Osteocyte (in vitro differentiated cells): Measurements from ENCODE around the gene GRB10. TPM values are rescaled to one million over a fixed set of nuclear protein-coding genes. Genes with fewer than 3 reads are reported as not detected.
"Not testable (repeated sequence)": the region's sequence is repeated elsewhere in the genome, so short reads cannot be mapped to it uniquely, and the experiment has no call there.

ENCODE experiments used
- DNase-seq: peaks from one replicate; pipeline ENCODE4 v3.0.0; 2021; ENCODE audit warnings: mixed read lengths; ENCODE audit not compliant: unreplicated experiment; ENCODE audit errors: extremely low spot score
- H3K27ac Mint-ChIP-seq: one replicate; pipeline ENCODE4 v1.8.0; 2021; ENCODE audit warnings: mild to moderate bottlenecking, mixed read lengths; ENCODE audit not compliant: unreplicated experiment
- H3K27me3 Mint-ChIP-seq: one replicate; pipeline ENCODE4 v1.8.0; 2021; ENCODE audit warnings: mixed read lengths; ENCODE audit not compliant: unreplicated experiment
- H3K36me3 Mint-ChIP-seq: one replicate; pipeline ENCODE4 v1.8.0; 2021; ENCODE audit warnings: mixed read lengths; ENCODE audit not compliant: unreplicated experiment
- H3K4me1 Mint-ChIP-seq: one replicate; pipeline ENCODE4 v1.8.0; 2021; ENCODE audit warnings: mixed read lengths; ENCODE audit not compliant: unreplicated experiment
- H3K4me3 Mint-ChIP-seq: one replicate; pipeline ENCODE4 v1.8.0; 2021; ENCODE audit warnings: mild to moderate bottlenecking, moderate library complexity, mixed read lengths; ENCODE audit not compliant: unreplicated experiment
- H3K9me3 Mint-ChIP-seq: one replicate; pipeline ENCODE4 v1.8.0; 2021; ENCODE audit warnings: mixed read lengths; ENCODE audit not compliant: unreplicated experiment
- total RNA-seq: library from RNA; stranded (reverse); gene quantifications from 2 replicates; pipeline ENCODE4 v1.2.1, GENCODE V29; 2021
- TF ChIP-seq, protein P1 (sequence below): fragments of 200-600 bp; sonication (generic); IDR thresholded peaks from 2 replicates; pipeline ENCODE4 v1.5.0; 2021; ENCODE audit warnings: antibody characterized with exemption, mild to moderate bottlenecking, moderate library complexity

Gene GRB10
- total RNA-seq, 1 donor from 2014 or later = 51.3 TPM

DNA sequence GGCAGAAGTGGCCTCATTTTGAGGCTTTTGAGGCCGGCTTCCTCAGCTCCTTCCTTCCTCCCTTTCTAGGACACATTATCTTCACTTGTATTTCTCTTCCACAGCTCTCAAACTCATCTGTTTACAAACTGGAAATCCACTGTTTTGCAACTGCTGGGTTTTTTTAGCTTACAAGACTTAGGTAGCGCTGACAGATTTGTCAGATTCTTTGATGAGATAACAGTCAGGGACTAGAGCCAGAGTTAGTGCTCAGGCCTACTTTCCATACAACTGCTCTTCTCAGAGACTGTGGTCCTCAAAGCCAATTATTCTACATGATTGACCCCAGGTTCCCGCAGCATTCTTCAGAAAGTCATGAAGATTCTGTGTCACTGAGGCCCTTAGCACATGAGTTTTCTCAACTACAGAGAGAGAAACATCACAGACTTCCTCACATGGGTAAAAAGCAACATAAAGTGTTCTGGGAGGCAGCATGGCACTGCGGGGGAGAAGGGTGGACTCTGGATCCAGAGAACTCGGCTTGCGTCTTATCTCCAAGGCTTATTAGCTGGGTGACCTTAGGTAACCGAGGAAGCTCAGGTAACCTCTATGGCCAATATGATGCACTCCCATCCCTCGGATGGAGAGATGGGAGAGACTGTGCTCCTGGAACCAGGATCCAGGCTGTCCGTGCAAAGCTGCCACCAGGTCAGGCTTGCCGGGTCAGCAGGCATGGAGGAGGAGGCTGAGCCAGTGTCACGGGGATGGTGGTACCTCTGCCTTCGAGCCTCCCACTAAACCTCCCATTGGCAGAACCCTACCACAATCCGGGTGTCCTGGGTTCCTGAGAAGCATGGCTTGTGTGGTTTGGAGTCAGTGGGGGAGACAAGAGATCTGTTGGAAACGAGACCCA lies 228.0 kb downstream of the GRB10 start:
- H3K9me3 Mint-ChIP-seq = no peaks in the 10 kb centered on the region
- peak; percentile 75 for DNase-seq
- H3K27me3 Mint-ChIP-seq = peaks cover 47% of the 10 kb centered on the region
- TF ChIP-seq, protein P1, sequence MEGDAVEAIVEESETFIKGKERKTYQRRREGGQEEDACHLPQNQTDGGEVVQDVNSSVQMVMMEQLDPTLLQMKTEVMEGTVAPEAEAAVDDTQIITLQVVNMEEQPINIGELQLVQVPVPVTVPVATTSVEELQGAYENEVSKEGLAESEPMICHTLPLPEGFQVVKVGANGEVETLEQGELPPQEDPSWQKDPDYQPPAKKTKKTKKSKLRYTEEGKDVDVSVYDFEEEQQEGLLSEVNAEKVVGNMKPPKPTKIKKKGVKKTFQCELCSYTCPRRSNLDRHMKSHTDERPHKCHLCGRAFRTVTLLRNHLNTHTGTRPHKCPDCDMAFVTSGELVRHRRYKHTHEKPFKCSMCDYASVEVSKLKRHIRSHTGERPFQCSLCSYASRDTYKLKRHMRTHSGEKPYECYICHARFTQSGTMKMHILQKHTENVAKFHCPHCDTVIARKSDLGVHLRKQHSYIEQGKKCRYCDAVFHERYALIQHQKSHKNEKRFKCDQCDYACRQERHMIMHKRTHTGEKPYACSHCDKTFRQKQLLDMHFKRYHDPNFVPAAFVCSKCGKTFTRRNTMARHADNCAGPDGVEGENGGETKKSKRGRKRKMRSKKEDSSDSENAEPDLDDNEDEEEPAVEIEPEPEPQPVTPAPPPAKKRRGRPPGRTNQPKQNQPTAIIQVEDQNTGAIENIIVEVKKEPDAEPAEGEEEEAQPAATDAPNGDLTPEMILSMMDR = no peak
- H3K27ac Mint-ChIP-seq = no peak overlapping the region
- H3K4me1 Mint-ChIP-seq = no peaks in the 10 kb centered on the region
- H3K4me3 Mint-ChIP-seq = no peak overlapping the region
- no peaks in the 10 kb centered on the region for H3K36me3 Mint-ChIP-seq

DNA sequence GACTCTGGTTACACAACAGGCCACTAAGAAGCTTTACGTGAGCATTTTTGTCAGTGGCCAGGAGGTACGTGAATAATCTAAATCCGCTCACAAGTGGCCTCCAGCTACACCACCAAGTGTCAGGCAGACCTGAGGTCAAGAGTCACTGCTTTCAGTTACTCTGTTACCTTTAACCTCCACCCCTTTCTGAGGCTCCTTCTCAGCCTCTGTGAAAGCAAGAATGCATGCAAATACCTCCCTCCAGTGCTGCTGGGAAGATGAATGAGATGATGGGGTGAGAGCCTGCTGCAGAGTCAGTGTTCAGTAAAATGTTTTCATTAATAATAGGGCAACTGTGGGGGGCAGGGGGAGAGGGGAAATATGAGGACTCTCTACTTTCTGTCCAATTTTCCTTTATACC lies 228.7 kb downstream of the GRB10 start:
- TF ChIP-seq, protein P1 = no peak
- DNase-seq = peak; percentile 44
- no peaks in the 10 kb centered on the region for H3K4me1 Mint-ChIP-seq
- no peak overlapping the region for H3K27ac Mint-ChIP-seq
- no peaks in the 10 kb centered on the region for H3K36me3 Mint-ChIP-seq
- peaks cover 44% of the 10 kb centered on the region for H3K27me3 Mint-ChIP-seq
- no peak overlapping the region for H3K4me3 Mint-ChIP-seq
- no peaks in the 10 kb centered on the region for H3K9me3 Mint-ChIP-seq

DNA sequence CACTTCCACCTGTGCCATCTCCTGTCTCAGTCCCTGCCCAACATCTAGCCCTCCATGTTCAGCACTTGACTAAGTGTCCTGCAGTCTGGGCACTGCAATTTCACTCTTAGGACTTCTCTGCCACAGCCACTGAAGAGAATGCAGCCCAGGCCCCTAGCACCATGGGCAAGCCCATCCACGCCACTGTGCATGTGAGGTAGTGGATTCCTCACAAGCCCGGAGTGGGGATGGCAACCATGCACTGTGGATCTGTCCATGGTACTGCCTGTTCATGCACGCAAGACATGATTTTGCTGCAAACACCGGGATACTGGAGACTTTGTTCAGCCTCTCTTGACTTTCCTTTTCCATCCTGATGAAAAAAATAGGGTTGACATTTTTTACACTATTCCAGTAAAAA lies 229.8 kb downstream of the GRB10 start:
- H3K27ac Mint-ChIP-seq = no peak overlapping the region
- peak; percentile 81 for DNase-seq
- H3K4me1 Mint-ChIP-seq = no peaks in the 10 kb centered on the region
- TF ChIP-seq, protein P1 = no peak
- H3K27me3 Mint-ChIP-seq = peaks cover 40% of the 10 kb centered on the region
- H3K36me3 Mint-ChIP-seq = no peaks in the 10 kb centered on the region
- no peak overlapping the region for H3K4me3 Mint-ChIP-seq
- no peaks in the 10 kb centered on the region for H3K9me3 Mint-ChIP-seq

DNA sequence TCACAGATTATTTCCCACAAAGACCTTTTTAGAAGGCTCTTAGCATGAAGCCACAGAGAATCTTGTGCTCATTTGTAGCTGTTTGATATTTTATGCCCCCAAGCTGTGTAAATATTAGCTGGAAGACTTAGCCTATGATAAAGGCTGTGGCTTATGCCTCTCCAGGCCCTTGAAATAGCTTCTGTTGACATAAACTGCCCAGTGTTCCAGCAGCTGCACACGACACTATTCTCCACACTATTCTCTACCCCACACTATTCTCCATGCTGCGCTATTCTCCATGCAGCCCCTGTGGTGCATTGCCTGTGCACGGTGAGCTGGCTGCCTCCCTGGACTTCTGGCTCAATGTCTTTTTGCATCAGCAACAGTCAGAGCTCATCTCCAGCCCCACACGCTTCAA lies 230.6 kb downstream of the GRB10 start:
- TF ChIP-seq, protein P1 = no peak
- Mint-ChIP-seq H3K4me1 (no peaks in the 10 kb centered on the region), H3K27me3 (peaks cover 35% of the 10 kb centered on the region), H3K9me3 (no peaks in the 10 kb centered on the region), H3K4me3 (no peak overlapping the region), H3K27ac (no peak overlapping the region), H3K36me3 (no peaks in the 10 kb centered on the region)
- DNase-seq = no peak

DNA sequence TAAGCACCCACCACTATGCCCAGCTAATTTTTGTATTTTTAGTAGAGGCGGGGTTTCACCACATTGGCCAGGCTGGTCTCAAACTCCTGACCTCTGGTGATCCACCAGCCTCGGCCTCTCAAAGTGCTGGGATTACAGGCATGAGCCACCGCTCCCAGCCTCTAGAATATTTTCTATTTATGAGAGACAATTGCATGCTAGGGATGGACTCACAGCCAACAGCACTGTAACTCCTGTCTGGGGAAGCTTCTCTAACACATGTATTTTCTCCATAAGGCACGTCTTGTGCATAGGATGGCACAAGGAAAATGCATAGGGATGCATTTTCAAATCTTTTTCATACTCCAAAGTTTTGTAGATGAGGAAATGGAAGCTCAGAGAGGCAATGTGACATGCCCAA lies 237.1 kb downstream of the GRB10 start:
- not testable (repeated sequence) for H3K36me3 Mint-ChIP-seq, DNase-seq, H3K9me3 Mint-ChIP-seq, H3K4me3 Mint-ChIP-seq, H3K27ac Mint-ChIP-seq, H3K4me1 Mint-ChIP-seq
- H3K27me3 Mint-ChIP-seq = peaks cover 26% of the 10 kb centered on the region
